Activated naive CD4-positive, alpha-beta T cell treated with Interleukin-2 at 50 U/mL for 16 hours (primary cell): ENCODE data around the gene LTBR.

Source experiments
- DNase-seq: peaks from one replicate; pipeline ENCODE4 v3.0.0-alpha.2; 2020

LTBR gene

DNA sequence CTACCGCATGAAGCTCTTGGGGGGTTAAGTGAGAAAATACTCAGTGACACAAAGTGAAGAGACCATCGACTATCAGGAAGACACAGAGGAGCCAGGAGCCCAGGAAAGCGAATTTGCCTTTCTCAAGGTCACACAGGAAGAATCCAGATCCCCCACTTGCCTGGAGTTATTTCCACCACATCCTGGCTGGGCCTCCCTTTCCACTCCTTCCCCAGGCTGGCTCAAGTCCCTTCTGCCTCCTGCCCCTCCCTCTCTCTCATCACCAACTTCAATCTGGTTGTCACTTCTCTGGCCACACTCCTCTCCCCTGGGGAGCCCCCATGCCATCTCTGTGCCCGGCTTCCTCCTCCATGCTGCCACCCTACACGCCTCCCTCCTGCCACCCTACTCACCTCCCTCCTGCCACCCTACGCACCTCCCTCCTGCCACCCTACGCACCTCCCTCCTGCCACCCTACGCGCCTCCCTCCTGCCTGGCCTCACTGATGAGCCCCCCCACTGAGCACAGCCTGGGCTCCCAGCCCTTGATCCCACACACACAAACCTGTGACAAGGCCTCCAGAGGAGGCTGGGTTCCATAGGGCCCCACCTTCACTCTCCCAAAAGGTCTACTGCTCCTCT is 14.9 kb upstream of the LTBR start:
- DNase-seq, result no peak

- DNase-seq, result no peak
Measured at GRCh38 chr12:6369916-6370575, 13.9 kb upstream of the LTBR start.

- no peak for DNase-seq
Measured at GRCh38 chr12:6370576-6370935, 13.4 kb upstream of the LTBR start.

- no peak for DNase-seq
Measured at GRCh38 chr12:6370994-6371754, 12.8 kb upstream of the LTBR start.

DNA sequence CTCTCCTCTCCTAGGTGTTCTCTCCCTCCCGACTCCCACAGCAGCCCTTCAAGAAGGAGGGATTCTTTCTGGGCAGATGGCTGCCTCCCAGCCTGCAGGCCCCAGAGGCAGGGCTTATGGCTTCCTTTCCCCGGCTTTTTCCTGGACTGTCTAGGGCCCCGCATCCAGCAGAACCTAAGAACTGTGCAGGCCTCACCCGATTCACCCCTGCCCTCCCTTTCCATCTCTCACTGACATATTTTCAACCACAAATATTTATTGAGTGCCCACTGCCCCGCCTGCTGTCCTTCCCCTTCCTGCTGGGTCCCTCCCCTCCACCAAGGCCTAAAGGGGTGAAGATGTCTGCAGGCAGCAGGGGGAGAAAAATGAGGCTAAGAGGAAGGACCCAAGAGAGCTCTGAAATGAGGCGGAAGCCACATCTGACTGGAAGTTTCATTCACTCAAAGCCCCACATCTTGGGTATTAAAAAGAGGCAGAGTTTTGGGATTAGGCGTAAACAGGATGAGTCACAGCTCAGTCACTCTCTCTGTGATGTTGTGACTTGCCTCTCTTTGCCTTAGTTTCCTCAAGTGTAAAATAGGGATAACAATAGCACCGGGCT is 11.5 kb upstream of the LTBR start:
- no peak for DNase-seq

- no peak for DNase-seq
Measured at GRCh38 chr12:6373022-6373787, 10.8 kb upstream of the LTBR start.

DNA sequence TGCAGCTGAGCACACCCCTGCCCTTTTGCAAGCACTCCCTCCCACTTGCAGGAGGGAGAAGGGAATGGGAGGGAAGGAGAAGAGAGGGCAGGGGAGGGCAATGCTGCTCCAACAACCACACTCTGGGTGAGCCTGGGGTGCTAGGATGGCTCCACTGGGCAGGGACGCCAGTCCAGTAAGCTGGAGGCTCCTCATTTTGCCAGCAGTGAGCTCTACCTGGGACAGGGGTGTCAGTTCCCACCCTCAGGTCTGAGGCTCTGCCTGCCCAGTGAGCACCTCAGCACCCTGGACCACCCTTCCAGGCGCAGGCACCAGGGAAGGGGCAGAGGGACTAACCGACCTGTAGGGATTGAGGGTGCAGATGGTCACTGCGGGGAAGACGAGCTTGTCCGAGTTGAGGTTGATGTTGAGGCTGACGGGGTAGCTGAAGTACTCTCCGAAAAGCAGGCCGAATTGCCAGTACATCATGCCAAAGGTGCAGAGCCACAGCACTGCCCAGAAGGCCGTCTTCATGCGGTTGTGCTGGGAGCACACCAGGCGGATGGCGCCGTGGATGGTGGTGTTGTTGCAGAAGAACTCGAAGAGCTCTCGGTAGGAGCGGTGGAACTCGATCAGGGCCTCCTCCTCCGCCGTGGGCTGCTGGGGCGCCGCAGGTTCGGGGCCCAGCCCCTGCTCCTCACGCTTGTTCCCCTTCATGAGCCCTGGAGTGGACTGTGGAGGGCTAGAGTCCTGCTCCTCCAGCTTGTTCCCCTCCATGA is 9.8 kb upstream of the LTBR start:
- no peak for DNase-seq

DNA sequence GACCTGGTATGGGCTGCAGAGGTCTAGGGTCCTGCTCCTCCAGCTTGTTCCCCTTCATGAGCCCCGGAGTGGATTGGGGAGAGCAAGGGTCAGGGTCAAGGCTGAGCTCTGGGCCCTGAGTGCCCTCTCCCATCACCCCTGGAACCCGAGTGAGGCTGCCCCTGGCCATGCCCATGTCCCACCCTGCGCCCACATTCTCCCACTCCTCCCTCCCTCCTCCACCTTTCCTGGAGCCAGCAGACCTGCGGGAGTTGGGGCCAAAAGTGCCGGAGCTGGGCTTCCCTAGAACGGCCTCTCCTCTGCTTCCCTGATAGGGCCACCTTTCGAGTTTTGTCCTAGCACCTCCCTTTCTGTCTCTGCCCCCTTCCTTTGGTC is 9.2 kb upstream of the LTBR start:
- no peak for DNase-seq

- no peak for DNase-seq
Measured at GRCh38 chr12:6375269-6376078, 8.5 kb upstream of the LTBR start, which contains the start of gene SCNN1A. SCNN1A (minus strand) TSS chr12:6375563; CDS start chr12:6374783, 780 bp downstream.

GRCh38 chr12:6376079-6376869 is 7.7 kb upstream of the LTBR start:
- no peak for DNase-seq

DNA sequence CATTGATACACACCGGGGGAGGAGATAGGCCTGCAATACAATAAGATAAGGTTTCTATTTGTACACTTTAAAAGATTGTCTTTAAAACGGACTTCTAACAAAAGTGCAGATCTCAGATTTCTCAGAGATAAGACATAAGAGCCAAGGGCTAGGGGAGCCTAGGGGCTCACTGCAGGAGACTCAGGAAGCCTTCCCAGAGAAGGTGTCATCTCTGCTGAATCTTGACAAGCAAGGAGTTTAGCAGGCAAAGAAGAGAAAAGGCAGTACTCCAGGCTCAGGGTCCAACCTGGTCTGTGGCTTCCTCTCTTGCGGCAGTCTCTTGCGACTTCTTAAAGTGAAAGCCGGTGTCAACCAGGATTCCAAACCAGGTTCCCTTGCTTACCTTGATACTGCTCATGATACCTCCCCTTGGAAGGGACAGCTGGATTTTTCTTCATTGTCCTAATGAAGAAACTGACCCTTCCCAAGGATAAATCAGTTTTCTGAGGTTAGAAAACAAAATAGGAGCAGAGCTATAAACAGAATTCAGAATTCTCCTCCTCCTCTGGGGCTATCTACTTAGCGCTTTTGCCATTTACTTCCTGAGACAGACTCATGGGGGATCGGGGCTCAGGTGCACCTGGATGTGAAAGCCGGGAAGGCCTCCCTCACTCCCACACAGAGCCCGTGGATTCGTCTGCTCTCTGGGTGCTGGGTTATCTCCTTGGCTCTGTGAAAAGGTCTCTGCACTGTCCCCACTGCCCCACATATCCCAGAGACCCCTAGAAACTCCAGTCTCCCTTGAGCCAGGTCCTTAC is 6.9 kb upstream of the LTBR start:
- DNase-seq, result no peak

DNA sequence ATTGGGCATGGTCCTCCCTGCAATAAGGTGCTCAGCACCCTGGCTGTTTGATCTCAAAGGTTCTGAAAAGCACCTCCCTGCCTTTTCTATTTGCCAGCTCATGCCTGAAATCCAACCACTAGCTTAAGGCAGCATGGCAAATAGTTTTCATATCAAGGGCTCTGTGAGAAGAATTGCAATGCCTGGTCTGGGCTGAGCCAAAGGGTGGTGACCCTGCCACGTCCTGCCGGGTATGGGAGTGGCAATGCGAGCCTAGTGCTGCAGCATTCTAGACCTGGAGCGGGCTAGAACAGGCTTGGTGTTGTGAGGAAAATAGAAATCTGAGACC is 6.3 kb upstream of the LTBR start:
- no peak for DNase-seq

DNA sequence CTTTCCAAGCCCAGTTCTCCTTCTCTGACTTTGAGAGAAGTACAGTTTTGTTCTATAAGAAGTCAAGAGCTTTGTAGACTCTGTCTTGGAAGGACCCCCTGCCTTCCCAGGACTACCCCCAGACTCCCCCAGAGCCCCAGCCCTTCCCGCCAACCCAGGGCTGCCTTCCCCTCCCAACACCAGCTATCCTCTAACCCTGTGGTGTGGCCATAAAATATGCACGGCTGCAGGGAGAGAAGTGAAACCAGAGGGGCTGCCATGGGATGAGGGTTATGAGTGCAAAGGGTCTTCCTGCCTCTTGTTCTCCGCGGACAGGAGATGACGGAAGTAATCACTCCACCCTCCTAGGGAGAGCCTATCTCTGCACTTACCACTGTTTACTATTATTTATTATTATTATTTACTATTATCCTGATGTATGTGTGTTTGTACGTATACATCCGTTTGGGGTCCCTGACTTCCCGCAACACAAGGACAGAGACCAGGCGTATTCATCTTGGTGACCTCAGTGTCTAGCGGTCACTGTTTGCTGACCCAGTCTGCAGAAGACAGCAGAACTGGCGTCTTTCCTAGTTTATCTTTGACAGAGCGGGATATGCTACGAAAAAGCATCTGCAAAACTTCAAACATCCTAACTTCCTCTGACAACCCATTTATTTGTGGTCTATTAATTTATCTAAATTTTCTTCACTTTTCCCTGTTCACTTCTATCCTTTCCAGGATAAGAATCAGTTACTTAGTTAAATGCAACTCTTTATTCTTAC is 5.1 kb upstream of the LTBR start:
- no peak for DNase-seq

DNA sequence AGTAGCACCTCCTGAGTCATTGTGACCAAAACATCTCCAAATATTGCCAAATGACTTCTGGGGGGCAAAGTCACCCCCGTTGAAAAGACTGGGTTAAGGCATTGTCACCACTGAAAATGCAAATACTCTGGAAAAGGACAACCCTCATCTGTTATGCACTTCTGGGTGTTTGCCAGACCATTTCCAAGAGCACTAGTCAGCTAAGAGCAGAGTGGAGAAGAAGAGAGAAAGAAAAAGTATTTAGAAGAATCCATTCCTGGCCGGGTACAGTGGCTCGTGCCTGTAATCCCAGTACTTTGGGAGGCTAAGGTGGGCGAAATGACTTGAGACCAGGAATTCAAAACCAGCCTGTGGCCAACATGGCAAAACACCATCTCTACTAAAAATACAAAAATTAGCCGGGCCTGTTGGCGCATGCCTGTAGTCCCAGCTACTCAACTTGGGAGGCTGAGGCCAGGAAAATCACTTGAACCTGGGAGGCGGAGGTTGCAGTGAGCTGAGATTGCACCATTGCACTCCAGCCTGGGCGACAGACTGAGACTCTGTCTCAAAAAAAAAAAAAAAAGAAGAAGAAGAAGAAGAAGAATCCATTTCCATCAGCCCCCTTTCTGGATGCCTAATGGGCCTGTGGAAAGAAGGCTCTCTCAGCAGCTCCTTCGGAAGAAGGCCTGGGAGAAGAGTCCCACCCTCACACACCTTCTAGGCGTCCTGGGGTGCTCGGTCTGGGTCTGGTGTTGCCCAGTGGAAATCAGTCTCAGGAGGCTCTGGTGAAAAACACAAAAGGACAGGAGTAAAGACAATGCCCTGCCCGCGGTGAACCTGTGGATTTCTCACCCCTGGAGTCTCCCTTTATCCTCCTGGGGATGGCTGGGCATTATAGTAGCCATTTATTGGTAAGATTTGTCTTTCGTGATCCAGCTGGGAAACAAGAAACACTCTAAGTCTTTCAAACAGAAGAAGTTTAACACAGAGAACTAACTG is 3.5 kb upstream of the LTBR start:
- no peak for DNase-seq

DNA sequence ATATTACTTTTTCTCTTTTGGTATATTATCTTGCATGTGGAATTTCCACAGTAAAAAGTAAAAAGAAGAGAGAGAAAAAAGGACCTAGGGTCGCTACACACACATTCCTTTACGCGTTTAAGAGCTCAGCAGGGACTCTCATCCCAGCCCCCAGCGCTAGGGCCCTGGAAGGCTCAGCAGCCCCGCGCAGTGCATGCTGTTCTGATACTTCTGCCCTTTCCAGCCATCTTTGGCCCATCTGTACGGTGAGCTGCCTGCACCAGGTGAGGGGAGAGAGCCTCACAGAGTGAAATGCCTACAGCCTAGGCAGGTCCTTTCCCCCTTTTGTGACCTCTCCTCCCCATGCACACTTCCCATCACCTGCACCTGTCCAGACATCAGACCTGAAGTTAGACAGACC is 1.6 kb upstream of the LTBR start:
- no peak for DNase-seq

DNA sequence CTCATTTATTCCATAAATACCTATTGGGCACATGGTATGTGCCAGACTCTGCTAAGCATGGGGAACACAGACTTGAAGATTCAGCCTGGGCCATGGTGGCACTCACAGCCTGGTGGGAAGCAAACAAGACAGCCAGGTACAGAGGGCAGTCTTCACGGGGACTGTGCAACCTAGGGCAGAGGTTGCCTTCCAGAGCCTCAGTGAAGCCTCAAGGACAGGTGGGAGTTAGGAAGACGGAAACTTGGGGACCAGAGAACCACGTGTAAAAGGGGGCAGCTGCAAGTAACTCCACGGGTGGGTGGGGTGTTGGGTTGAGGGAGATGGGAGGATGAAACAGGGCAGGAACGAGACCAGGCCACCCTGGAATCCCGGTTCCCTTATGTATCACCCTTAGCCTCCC is 980 bp upstream of the LTBR start:
- no peak for DNase-seq

DNA sequence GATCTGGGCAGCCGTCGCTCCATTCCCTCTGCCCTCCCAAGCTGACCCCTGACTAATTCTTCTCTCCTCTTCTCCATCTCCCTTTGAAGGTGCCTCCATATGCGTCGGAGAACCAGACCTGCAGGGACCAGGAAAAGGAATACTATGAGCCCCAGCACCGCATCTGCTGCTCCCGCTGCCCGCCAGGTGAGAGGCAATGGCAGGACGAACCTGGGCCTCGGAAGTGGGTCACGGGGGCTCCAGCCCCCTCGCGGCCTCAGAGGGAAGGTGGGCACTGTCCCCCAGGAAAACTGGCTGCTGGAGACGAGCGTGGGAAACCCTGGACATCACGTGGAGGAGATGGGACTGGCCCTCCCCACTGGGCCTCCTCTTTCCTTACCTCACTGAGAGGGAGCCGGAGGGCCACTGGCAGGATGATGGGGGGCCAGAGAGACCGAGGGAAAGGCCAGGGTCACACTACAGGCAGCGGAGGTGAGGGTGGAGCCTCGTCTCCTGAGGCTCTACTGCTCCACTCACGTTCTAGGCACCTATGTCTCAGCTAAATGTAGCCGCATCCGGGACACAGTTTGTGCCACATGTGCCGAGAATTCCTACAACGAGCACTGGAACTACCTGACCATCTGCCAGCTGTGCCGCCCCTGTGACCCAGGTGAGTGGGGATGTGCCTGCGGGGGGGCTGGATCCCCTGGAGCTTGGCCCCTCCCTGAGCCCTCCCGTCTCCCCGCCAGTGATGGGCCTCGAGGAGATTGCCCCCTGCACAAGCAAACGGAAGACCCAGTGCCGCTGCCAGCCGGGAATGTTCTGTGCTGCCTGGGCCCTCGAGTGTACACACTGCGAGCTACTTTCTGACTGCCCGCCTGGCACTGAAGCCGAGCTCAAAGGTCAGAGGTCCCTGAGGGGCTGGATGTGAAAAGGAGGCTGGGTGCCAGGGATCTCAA is 806 bp downstream of the LTBR start:
- no peak for DNase-seq
